Gastrocnemius medialis (tissue), 4 donors: ENCODE data around the gene LILRA2.
"Not testable (repeated sequence)": the region's sequence is repeated elsewhere in the genome, so short reads cannot be mapped to it uniquely, and the experiment has no call there.

Source experiments
- CTCF ChIP-seq, 5 experiments: fragments of 450-650 bp in 3 of 5; fragments of 200-600 bp in 2 of 5; sonication (generic) in 2 of 5; IDR thresholded peaks in 4 of 5; conservative IDR thresholded peaks in 1 of 5; 1 replicate in 4 of 5; 2 replicates in 1 of 5; pipeline ENCODE4 v1.5.1; 2016 to 2019; ENCODE audit warnings: antibody characterized with exemption in 5 of 5, mild to moderate bottlenecking in 3 of 5, moderate library complexity in 3 of 5
- POLR2A ChIP-seq, 2 donors: fragments of 450-650 bp; IDR thresholded peaks; one replicate each; pipeline ENCODE4 v1.6.1; 2017; ENCODE audit warnings: antibody characterized with exemption in 2 of 2, mild to moderate bottlenecking in 2 of 2, moderate library complexity in 2 of 2

GRCh38 chr19:54578268-54578667 is 4.7 kb downstream of the LILRA2 start:
- not testable (repeated sequence) for TF ChIP-seq CTCF (IDR thresholded peaks at IDR 0.05 in 4 of 5, conservative IDR thresholded peaks at IDR 0.05 in 1 of 5); POLR2A (IDR thresholded peaks at IDR 0.05)
